ENCODE data around the gene VEZT. TPM values are rescaled to one million over a fixed set of nuclear protein-coding genes. Genes with fewer than 3 reads are reported as not detected.

The VEZT gene
- total and polyA plus RNA-seq, 9 of the 15 experiments (the other 6 are each of a cell fraction or from before 2014, with no cell fraction given) = 16.1 to 61.5 (median 32.6) TPM

- TF ChIP-seq ZBTB11 (CRISPR knock-in tag; IDR thresholded peaks at IDR 0.05) = no peak
- TF ChIP-seq TARDBP (IDR thresholded peaks at IDR 0.05) = no peak
- no peak for TF ChIP-seq ZNF830 (CRISPR knock-in tag; IDR thresholded peaks at IDR 0.05)
- no peak for TF ChIP-seq ETV6 (IDR thresholded peaks at IDR 0.05; ENCODE audit: borderline replicate concordance in 1 of 2, low read depth in 2 of 2, low read length in 1 of 2)
- TF ChIP-seq ETV6 (CRISPR knock-in tag; IDR thresholded peaks at IDR 0.05; ENCODE audit: borderline replicate concordance) = no peak
Observed at GRCh38 chr12:95218150-95219133, 835 bp downstream of the VEZT start (continued).

GRCh38 chr12:95220190-95220589 lies 2.6 kb downstream of the VEZT start:
- Histone ChIP-seq H3K4me2 (ENCODE audit: insufficient read depth, low read length) (no peak overlapping the region), H3K4me3 (no peak overlapping the region), H3K9ac (ENCODE audit: insufficient read depth in 1 of 2, low read depth in 2 of 2, low read length in 2 of 2) (no peak overlapping the region), H3K79me2 (ENCODE audit: control insufficient read depth, insufficient read depth, low read length) (peaks cover 89% of the 10 kb centered on the region), H3K27me3 (ENCODE audit: control insufficient read depth in 2 of 2, insufficient read depth in 2 of 2, low read length in 2 of 2) (no peaks in the 10 kb centered on the region), H3K36me3 (ENCODE audit: control insufficient read depth, insufficient read depth, low read length) (peaks cover 3% of the 10 kb centered on the region; the same call in 1 of the 3 replicates), H2AFZ (ENCODE audit: low read depth, low read length) (no peak overlapping the region), H3K9me1 (ENCODE audit: control insufficient read depth, insufficient read depth, low read length) (no peaks in the 10 kb centered on the region), H3K9me3 (replicated peaks; ENCODE audit: control insufficient read depth, insufficient read depth, low read depth, low read length) (no peaks in the 10 kb centered on the region), H3K4me1 (replicated peaks in 1 of 2; ENCODE audit: control insufficient read depth in 2 of 2, insufficient read depth in 2 of 2, low read length in 2 of 2) (peaks cover 17 to 23% of the 10 kb centered on the region in 2 experiments), H4K20me1 (replicated peaks; ENCODE audit: control insufficient read depth, insufficient read depth, low read length) (no peaks in the 10 kb centered on the region), H3K27ac (ENCODE audit: extremely low read depth, low read depth, low read length) (no peak overlapping the region)
- BruUV-seq (replicated peaks) = no TSS peak
- FAIRE-seq (no peak), DNase-seq (ENCODE audit: extremely low read depth in 1 of 4, low spot score in 3 of 4) (no peak), ATAC-seq (no peak)
- intact Hi-C loops (cut with micrococcal nuclease) = no loop called here
- in situ Hi-C loops (cut with MboI) = no loop called here
- CTCF ChIA-PET (ENCODE audit: low intra/inter-chr PET ratio) = no interaction called here
- POLR2A ChIA-PET = no interaction called here
- whole genome bisulfite sequencing (ENCODE audit: insufficient coverage, low coverage, missing lambda C conversion rate) = 64% methylated on average over 4 of the region's 4 CpGs
- TF ChIP-seq E4F1 (CRISPR knock-in tag; IDR thresholded peaks at IDR 0.05; ENCODE audit: borderline replicate concordance) (no peak), HDAC1 (IDR thresholded peaks at IDR 0.05) (no peak), ZNF282 (CRISPR knock-in tag; IDR thresholded peaks at IDR 0.05) (no peak), ZNF589 (CRISPR knock-in tag; IDR thresholded peaks at IDR 0.05; ENCODE audit: low read depth) (no peak), XRCC5 (IDR thresholded peaks at IDR 0.05; ENCODE audit: low read depth, low read length) (no peak), GMEB1 (CRISPR knock-in tag; IDR thresholded peaks at IDR 0.05) (no peak), ZNF217 (CRISPR knock-in tag; IDR thresholded peaks at IDR 0.05) (no peak)

Measured in K562 (cell line).